Activated CD4-positive, alpha-beta T cell treated with anti-CD3 and anti-CD28 coated beads, Interleukin-2, amount 10 ng/mL, durations not matched to agents 7 days and 5 days (primary cell): ENCODE measurements around the gene FAM241B. TPM values are rescaled to one million over a fixed set of nuclear protein-coding genes. Genes with fewer than 3 reads are reported as not detected.
A peak's percentile ranks its signal among the peaks of the same experiment; 100 is the strongest.

Source experiments
- CTCF ChIA-PET: fragments of 350-600 bp; sonication (Branson Sonifier 250); formaldehyde crosslinking; loops from one replicate; lab custom pipeline; 2021; ENCODE audit warnings: antibody characterized with exemption; lab: Charles Lee
- POLR2A ChIA-PET: fragments of 350-600 bp; sonication (Branson Sonifier 250); formaldehyde crosslinking; loops from one replicate; lab custom pipeline; 2021; ENCODE audit warnings: antibody characterized with exemption; lab: Charles Lee
- DNase-seq: peaks from one replicate; pipeline ENCODE4 v3.0.0-alpha.2; 2020
- H3K27ac Mint-ChIP-seq: one replicate; pipeline ENCODE4 v1.8.0; 2021; ENCODE audit warnings: mild to moderate bottlenecking, moderate library complexity, mixed read lengths
- H3K27me3 Mint-ChIP-seq: one replicate; pipeline ENCODE4 v1.8.0; 2021; ENCODE audit warnings: mixed read lengths
- H3K36me3 Mint-ChIP-seq: one replicate; pipeline ENCODE4 v1.8.0; 2021; ENCODE audit warnings: low read depth, mixed read lengths
- H3K4me1 Mint-ChIP-seq: one replicate; pipeline ENCODE4 v1.8.0; 2021; ENCODE audit warnings: mixed read lengths
- H3K4me3 Mint-ChIP-seq: one replicate; pipeline ENCODE4 v1.8.0; 2021; ENCODE audit warnings: mild to moderate bottlenecking, moderate library complexity, mixed read lengths
- H3K9me3 Mint-ChIP-seq: one replicate; pipeline ENCODE4 v1.8.0; 2021; ENCODE audit warnings: mixed read lengths
- total RNA-seq, 2 experiments: library from RNA; stranded (reverse); gene quantifications; one replicate each; pipeline ENCODE4 v1.2.3, GENCODE V29; 2021

FAM241B gene
- total RNA-seq, 2 experiments from 2014 or later: 3.4 to 4.2 TPM

DNA sequence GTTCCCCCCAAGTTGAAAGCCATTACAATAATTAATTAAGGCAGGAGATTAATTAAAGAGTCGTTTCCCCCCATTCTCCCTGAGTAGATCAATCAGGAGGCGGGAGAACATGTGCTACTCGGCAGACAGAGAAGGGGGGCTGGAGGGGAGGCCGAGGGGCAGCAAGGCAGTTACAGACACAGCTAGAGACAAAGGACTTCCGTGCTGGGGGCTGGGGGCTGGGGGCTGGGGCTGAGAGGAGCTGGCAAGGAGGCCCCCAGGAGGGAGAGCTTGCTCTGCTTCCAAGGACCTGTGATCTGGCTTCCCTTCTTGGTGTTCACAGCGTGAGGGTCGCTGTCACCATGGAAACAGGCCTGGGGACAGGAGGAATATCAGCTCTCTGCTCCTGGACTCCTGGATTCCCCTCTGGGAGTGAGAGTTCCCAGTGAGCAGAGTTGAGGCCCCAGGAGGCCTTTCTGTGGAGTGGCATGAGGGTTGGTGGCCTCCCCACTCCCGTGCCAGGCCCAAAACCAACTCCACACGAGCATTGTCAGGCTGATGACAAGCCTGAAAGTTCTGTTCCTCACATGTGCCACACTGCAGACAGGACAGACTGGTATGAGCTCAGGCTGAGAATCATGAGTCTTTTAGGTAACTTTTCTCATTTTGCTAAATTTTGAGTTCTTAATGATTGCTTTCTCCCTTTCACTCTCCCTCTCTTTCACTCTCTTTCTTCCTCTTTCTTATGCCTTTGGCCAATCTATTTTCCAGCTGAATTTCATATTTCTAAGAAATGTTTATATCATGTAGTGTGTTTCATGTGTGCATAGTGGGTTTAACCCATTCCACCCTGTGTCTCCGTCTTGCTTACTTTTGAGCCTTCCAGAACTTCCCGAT, 16.4 kb downstream of the FAM241B start:
- CTCF ChIA-PET: interaction anchor here (1.5 to 4.9 kb wide), 2 partner anchors 14 to 71 kb away, joined by 3 to 15 read pairs; no protein-coding TSS in a partner anchor
- H3K27me3 Mint-ChIP-seq: no peaks in the 10 kb centered on the region
- H3K27ac Mint-ChIP-seq: no peak overlapping the region
- POLR2A ChIA-PET: no interaction called here
- no peak overlapping the region for H3K4me3 Mint-ChIP-seq
- no peak for DNase-seq
- H3K36me3 Mint-ChIP-seq: no peaks in the 10 kb centered on the region
- H3K4me1 Mint-ChIP-seq: peaks cover 18% of the 10 kb centered on the region
- H3K9me3 Mint-ChIP-seq: no peaks in the 10 kb centered on the region

DNA sequence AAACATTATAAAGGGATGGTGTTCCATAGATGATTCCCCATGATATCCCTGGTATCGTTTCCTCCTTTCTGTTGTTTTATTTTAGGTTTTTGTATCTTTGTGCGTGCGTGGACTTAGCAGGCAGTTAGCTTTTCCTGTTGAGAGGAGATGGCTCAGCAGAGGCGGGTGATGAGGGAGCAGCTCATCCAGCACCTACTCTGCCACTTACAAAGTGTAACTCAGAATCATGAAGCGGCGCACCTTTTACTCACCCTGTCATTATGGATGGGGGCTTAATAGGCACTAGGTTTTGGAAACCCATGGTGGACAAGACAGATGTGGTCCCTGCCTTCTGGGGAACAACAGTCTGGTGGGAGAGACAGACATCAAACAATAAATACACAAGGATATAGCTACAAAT, 17.1 kb downstream of the FAM241B start:
- CTCF ChIA-PET: interaction anchor here (1.2 to 4.9 kb wide), 3 partner anchors 12 to 70 kb away, joined by 3 to 15 read pairs (median 8); no protein-coding TSS in a partner anchor
- H3K27ac Mint-ChIP-seq: no peak overlapping the region
- H3K4me1 Mint-ChIP-seq: peaks cover 25% of the 10 kb centered on the region
- no peak for DNase-seq
- no peaks in the 10 kb centered on the region for H3K36me3 Mint-ChIP-seq
- no peaks in the 10 kb centered on the region for H3K27me3 Mint-ChIP-seq
- H3K4me3 Mint-ChIP-seq: no peak overlapping the region
- no peaks in the 10 kb centered on the region for H3K9me3 Mint-ChIP-seq
- POLR2A ChIA-PET: no interaction called here

DNA sequence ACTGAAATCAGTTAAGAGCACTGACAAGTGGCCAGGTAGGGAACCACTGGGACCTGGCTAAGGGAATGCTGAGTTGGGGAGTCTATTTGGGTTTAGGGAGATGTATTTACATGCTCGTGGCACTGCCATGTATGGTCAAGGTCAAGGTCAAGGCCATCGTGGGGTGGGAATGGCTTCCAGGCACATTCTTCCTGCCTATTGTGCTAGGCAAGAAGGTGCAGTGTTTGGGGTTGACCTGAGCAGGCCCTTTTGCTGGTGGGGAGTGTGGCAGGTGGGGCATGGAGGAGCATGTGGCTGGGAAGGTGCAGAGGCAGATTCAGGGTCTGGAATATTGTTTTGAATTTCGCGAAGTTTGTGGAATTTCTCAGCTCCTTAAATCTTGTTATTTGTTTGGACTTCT, 17.8 kb downstream of the FAM241B start:
- H3K27me3 Mint-ChIP-seq: no peaks in the 10 kb centered on the region
- H3K9me3 Mint-ChIP-seq: no peaks in the 10 kb centered on the region
- ChIA-PET CTCF (interaction anchor here (0.6 to 1.5 kb wide), 6 partner anchors 12 to 1919 kb away, joined by 3 to 8 read pairs (median 4); no protein-coding TSS in a partner anchor), POLR2A (no interaction called here)
- H3K27ac Mint-ChIP-seq: no peak overlapping the region
- peaks cover 25% of the 10 kb centered on the region for H3K4me1 Mint-ChIP-seq
- no peak for DNase-seq
- H3K4me3 Mint-ChIP-seq: no peak overlapping the region
- no peaks in the 10 kb centered on the region for H3K36me3 Mint-ChIP-seq

DNA sequence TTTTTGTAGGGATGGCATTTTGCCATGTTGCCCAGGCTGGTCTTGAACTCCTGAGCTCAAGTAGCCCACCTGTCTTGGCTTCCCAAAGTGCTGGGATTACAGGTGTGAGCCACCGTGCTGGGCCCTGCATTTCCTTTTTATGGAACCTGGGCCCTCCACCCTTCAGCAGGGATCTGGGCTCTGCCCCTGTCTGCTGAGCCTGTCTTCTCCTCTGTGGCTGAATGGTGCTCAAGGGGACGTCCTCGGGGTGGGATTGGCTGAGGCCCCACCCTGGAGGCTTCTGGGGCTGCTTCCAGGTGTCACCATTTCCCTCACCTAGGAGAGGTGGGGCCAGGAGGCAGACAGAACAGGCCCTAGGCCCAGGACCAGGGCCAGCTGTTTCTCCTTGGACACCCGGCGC, 18.4 kb downstream of the FAM241B start:
- DNase-seq: no peak
- POLR2A ChIA-PET: interaction anchor here (0.6 kb wide), 2 partner anchors 116 to 291 kb away, joined by 3 read pairs; no protein-coding TSS in a partner anchor
- Mint-ChIP-seq H3K36me3 (no peaks in the 10 kb centered on the region), H3K27me3 (no peaks in the 10 kb centered on the region), H3K4me3 (no peak overlapping the region), H3K9me3 (no peaks in the 10 kb centered on the region), H3K4me1 (peaks cover 25% of the 10 kb centered on the region), H3K27ac (no peak overlapping the region)
- CTCF ChIA-PET: interaction anchor here (0.6 to 1.5 kb wide), 5 partner anchors 11 to 1920 kb away, joined by 3 to 8 read pairs (median 4); no protein-coding TSS in a partner anchor

DNA sequence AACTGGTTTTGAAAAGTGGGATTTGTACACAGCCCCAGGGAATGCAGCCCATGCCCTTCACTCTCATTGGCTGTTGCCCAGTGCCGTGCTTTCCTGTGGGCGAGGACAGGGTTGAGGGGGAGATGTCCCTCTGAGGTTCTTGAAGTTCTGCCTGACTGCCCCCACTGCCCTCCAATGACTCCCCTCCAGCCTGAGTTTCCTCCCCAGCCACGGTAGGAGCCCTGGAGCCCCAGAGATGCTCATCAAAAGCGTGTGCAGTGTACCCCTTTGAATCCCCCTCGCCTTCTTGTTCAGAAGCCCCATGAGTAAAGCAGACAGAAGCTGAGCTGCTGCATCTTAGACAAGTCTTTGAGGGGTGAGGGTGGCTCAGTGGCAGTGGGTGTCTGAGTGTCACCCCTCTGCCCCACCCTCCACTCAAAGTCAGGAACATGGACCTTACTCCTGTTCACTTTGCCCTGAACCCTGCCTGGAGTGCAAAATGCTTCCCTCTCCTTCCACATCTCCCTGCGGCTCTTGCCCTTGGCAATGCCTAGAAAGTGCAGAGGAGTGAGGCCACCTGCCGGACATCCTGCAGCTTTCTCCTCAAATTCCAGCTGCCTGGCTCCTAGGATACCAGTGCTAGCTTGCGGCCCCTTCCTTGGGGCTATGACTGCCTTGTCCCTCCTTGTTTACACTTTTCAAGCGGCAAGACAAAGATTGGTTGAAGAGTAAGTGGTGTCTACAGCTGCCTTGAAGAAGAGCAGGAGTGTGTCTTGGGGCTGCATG, 19.9 kb downstream of the FAM241B start:
- POLR2A ChIA-PET: no interaction called here
- Mint-ChIP-seq H3K36me3 (no peaks in the 10 kb centered on the region), H3K9me3 (no peaks in the 10 kb centered on the region), H3K27ac (no peak overlapping the region), H3K4me3 (no peak overlapping the region), H3K27me3 (no peaks in the 10 kb centered on the region), H3K4me1 (peaks cover 25% of the 10 kb centered on the region)
- DNase-seq: no peak
- CTCF ChIA-PET: interaction anchor here (1.1 to 1.5 kb wide), 2 partner anchors 21 to 24 kb away, joined by 3 read pairs; no protein-coding TSS in a partner anchor

DNA sequence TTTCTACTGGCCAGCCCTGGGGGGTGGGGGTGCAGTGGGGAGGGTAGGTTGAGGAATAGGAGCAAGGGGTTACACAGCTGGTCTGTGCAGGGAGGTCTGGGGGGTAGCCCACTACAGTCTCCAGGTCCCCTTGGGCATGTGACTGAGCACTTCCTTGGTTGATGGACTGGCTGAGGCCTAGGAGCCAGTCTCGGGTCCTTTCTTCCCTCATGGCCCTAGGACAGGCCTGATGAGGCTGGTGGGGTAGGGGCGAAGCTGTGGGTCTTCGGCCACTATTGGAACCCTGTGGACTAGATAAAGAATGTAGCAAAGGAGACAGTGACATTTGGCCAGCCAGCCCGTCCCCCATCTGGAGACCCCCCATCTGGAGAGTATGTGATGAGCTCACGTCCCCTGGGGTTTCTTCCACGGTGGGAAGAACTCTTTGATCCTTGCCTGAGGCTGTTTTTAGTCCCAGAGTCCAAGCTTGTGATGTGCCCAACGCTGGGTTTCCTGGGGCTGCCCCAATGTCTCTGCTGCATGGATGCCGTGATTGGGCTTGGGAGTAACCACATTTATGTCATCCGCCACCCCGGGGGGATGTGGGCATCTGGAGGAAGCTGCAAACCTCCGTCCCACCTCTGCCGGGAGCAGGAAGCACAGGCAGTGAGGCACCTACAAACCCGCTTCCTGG, 20.7 kb downstream of the FAM241B start:
- DNase-seq: peak; percentile 29
- CTCF ChIA-PET: interaction anchor here (0.9 to 1.5 kb wide), 3 partner anchors 9 to 23 kb away, joined by 3 read pairs; no protein-coding TSS in a partner anchor
- Mint-ChIP-seq H3K4me1 (peaks cover 25% of the 10 kb centered on the region), H3K36me3 (no peaks in the 10 kb centered on the region), H3K27me3 (peaks cover 1% of the 10 kb centered on the region), H3K4me3 (no peak overlapping the region), H3K9me3 (no peaks in the 10 kb centered on the region), H3K27ac (peak overlapping the region; percentile 73)
- POLR2A ChIA-PET: no interaction called here

DNA sequence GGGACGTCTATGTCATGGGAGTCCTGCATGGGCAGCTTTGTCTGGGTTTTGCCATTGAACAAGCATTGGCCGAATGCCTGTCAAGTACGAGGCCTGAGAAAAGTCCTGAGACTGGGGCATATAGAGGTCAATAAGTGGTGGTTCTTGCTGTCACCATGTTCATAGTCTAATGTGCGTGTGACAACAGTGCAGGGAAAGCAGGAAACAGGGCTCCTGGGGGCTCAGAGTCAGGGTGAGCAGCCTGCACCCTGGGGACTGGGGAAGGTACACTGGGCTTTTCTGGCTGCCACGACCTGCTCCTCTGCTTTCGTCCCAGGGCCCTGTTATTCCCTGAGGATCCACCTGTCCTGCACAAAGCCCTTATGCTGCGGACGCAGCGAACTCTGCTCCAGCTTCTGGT, 21.3 kb downstream of the FAM241B start:
- Mint-ChIP-seq H3K4me1 (peaks cover 25% of the 10 kb centered on the region), H3K4me3 (no peak overlapping the region), H3K27me3 (peaks cover 2% of the 10 kb centered on the region), H3K27ac (peak overlapping the region; percentile 73), H3K9me3 (no peaks in the 10 kb centered on the region), H3K36me3 (no peaks in the 10 kb centered on the region)
- ChIA-PET CTCF (interaction anchor here (0.9 to 1.5 kb wide), 2 partner anchors 10 to 22 kb away, joined by 3 read pairs; no protein-coding TSS in a partner anchor), POLR2A (no interaction called here)
- no peak for DNase-seq

DNA sequence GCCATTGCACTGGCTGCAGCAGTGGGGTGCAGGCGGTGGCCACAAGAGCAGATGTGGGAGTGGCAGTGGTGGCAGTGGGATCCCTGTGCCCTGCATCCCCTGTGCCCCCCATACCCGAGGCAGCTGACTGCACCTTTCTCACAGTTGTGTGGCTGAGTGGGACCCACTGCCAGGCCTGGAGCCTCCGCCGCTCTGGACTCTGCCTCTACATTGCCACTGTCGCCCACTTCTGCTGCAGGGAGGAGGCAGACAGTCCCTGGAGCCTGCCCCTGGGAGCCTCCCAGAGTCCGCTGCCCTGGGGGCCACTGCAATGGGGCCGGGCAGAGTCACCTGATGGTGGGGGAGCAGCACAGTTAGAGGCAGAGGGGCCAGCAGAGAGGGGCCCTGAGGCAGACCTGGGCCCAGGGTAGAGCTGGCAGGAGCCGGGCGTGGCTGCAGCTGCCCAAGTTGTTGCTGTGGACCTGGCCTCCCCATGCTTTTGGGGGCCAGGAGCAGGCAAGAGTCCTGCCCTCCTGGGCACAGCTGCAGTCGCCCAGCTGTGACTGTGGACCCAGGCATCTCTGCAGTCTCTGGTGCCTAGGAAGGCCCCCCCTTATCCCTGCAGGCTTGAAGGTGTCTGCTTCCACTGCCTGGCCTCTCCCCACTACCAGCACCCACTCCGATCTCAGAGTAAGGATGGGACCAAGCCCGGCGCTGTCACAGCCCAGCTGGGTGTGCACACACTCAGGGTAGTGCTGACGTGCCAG, 22.2 kb downstream of the FAM241B start:
- no peak for DNase-seq
- Mint-ChIP-seq H3K9me3 (no peaks in the 10 kb centered on the region), H3K27ac (peak overlapping the region; percentile 54), H3K4me1 (peaks cover 28% of the 10 kb centered on the region), H3K36me3 (no peaks in the 10 kb centered on the region), H3K4me3 (no peak overlapping the region), H3K27me3 (peaks cover 6% of the 10 kb centered on the region)
- POLR2A ChIA-PET: no interaction called here
- CTCF ChIA-PET: interaction anchor here (0.6 to 2.6 kb wide), 5 partner anchors 8 to 244 kb away, joined by 3 to 10 read pairs (median 4); no protein-coding TSS in a partner anchor

DNA sequence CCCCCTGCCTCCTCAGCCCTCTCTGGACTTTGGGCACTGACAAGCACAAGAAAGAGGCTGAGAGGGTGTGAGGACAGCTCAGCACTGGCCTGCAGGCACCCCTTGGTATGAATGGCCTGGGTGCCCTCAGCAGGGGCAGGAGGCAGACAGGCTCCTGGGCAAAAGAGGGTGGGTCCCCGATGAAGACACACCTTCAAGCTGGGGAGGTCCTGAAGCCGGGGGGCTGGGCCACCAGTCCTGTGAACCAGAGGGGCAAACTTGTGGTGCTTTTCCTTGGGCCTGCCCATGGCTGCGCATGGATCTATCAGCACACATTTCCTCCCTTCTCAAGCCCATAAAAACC, 22.8 kb downstream of the FAM241B start:
- peak overlapping the region; percentile 54 for H3K27ac Mint-ChIP-seq
- CTCF ChIA-PET: interaction anchor here (0.6 to 2.6 kb wide), 6 partner anchors 9 to 247 kb away, joined by 3 to 10 read pairs (median 4); no protein-coding TSS in a partner anchor
- POLR2A ChIA-PET: no interaction called here
- peaks cover 28% of the 10 kb centered on the region for H3K4me1 Mint-ChIP-seq
- DNase-seq: no peak
- peaks cover 11% of the 10 kb centered on the region for H3K27me3 Mint-ChIP-seq
- H3K36me3 Mint-ChIP-seq: no peaks in the 10 kb centered on the region
- no peaks in the 10 kb centered on the region for H3K9me3 Mint-ChIP-seq
- H3K4me3 Mint-ChIP-seq: no peak overlapping the region

DNA sequence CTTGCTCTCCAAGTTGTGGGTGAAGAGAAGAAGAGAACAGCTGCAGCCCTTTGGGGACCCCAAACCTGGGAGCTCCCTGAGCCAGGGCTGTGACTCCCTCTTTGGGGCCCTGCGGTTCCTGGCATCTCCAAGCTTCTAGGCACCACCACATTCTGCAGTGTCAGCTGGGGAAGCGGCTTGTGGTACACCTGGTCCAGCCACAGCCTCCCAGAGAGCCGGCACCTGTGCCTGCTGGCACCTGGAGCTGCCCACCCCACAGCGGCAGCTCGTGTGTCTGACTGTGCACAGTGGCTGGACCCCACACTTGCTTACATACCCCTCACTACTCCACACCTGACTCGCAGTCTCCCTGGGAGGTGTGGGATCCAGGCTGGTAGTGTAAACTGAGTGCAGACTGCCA, 23.5 kb downstream of the FAM241B start:
- no peak for DNase-seq
- H3K27ac Mint-ChIP-seq: no peak overlapping the region
- H3K4me1 Mint-ChIP-seq: peaks cover 28% of the 10 kb centered on the region
- H3K27me3 Mint-ChIP-seq: peaks cover 15% of the 10 kb centered on the region
- CTCF ChIA-PET: interaction anchor here (0.7 to 2.6 kb wide), 5 partner anchors 9 to 246 kb away, joined by 3 to 10 read pairs (median 3); no protein-coding TSS in a partner anchor
- POLR2A ChIA-PET: no interaction called here
- H3K36me3 Mint-ChIP-seq: no peaks in the 10 kb centered on the region
- no peak overlapping the region for H3K4me3 Mint-ChIP-seq
- no peaks in the 10 kb centered on the region for H3K9me3 Mint-ChIP-seq

DNA sequence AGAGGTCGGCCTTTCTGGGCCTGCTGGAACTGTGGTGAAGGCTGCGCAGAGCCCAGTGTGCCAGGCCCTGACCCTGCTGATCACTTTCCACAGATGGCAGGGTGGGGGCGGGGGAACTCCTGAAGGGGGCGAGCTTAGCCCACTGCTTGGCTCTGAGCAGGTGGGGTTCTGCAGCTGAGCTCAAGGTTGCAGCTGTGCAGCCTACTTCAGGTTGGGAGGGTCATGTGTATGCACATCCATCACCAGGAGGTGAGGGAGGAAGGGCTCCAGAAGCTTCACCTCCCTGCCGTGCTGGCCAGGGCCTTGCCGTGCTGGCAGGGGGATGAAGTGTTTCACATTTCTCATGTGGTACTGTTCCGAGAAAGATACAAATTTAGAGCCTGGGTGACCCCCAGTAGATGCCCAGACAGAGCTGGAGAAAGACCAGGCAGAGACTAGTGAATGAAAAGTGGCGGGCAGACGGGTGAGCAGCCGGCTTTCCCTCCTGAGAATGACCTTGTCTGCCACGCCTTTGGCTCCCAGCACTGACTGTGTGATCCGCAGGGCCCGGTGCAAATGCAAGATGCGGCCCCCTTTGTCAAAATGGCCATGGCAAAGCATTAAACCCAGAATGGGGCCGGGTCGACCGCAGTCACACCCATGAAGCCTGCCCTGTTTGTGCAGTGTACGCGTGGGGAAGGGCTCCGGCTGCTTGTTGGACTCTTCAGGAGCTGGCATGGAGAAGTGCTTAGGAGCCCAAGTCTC, 25.2 kb downstream of the FAM241B start:
- H3K27me3 Mint-ChIP-seq: peaks cover 15% of the 10 kb centered on the region
- no peak for DNase-seq
- no peaks in the 10 kb centered on the region for H3K36me3 Mint-ChIP-seq
- ChIA-PET CTCF (interaction anchor here (1.5 kb wide), 1 partner anchor 140 kb away, joined by 5 read pairs; no protein-coding TSS in a partner anchor), POLR2A (no interaction called here)
- H3K4me1 Mint-ChIP-seq: peaks cover 21% of the 10 kb centered on the region
- no peak overlapping the region for H3K4me3 Mint-ChIP-seq
- no peak overlapping the region for H3K27ac Mint-ChIP-seq
- H3K9me3 Mint-ChIP-seq: no peaks in the 10 kb centered on the region
